ENCODE data around the gene BCL6.

BCL6 gene

DNA sequence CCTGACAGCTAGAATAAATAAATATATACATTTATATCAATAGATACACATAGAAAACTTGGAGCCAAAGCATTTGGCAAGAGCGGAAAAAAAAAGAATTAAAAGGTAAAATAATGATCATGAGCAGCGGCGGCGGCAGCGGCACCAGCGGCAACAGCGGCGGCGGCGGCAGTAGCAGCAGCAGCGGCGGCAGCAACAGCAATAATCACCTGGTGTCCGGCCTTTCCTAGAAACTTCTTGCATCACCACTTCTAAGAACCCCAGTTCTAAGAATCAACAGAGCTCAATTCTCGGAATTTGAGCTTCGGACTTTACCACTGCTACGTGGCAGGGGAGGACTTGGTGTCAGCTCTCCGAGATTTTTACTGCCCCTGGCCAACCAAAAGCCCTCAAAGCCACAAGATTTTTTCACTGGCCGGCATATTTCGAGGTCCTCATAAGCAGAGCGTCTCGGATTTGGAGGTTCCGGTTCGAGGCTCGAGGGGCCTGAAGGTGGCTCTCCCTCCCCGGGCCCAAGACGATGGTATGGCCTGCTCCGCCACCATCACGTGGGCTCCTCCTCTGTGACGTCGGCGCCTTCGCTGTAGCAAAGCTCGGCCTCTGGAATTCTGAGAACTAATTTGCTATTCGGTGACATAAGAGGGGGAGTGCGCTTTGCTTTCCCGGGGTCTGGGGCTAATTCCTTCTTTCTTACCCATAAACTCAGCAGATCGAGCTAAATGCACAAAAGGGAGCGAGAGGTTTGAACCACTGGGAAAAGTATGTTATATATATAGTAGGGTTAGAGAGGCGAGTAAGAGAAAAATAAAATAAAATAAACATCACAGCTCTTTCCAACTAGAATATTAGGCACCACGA is at the start of gene BCL6:
TSS of gene BCL6 (minus strand) at position 268 of the 858 bp plus-strand sequence. CDS start 11,775 bp downstream, outside the sequence.
- no peaks in the 10 kb centered on the region for H3K9me3 ChIP-seq (ENCODE audit: control insufficient read depth, low read length)
- peak within 1 kb of the TSS; percentile 100 for H3K27ac ChIP-seq
- H3K4me2 ChIP-seq (ENCODE audit: low read length): peak within 1 kb of the TSS; percentile 89
- H3K36me3 ChIP-seq (ENCODE audit: control insufficient read depth, insufficient read depth, low read length): no peaks in the 10 kb centered on the region
- peak within 1 kb of the TSS; percentile 96 for H2AFZ ChIP-seq
- H3K79me2 ChIP-seq: peaks cover 14% of the 10 kb centered on the region
- peak within 1 kb of the TSS; percentile 96 for H3K9ac ChIP-seq
- no peaks in the 10 kb centered on the region for H3K27me3 ChIP-seq (ENCODE audit: control insufficient read depth, insufficient read depth, low read length)
- TF ChIP-seq, protein P1, sequence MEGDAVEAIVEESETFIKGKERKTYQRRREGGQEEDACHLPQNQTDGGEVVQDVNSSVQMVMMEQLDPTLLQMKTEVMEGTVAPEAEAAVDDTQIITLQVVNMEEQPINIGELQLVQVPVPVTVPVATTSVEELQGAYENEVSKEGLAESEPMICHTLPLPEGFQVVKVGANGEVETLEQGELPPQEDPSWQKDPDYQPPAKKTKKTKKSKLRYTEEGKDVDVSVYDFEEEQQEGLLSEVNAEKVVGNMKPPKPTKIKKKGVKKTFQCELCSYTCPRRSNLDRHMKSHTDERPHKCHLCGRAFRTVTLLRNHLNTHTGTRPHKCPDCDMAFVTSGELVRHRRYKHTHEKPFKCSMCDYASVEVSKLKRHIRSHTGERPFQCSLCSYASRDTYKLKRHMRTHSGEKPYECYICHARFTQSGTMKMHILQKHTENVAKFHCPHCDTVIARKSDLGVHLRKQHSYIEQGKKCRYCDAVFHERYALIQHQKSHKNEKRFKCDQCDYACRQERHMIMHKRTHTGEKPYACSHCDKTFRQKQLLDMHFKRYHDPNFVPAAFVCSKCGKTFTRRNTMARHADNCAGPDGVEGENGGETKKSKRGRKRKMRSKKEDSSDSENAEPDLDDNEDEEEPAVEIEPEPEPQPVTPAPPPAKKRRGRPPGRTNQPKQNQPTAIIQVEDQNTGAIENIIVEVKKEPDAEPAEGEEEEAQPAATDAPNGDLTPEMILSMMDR (IDR thresholded peaks at IDR 0.05): no peak
- H3K4me1 ChIP-seq: peaks cover 21% of the 10 kb centered on the region
- H3K4me3 ChIP-seq (ENCODE audit: low read depth, low read length): peak within 1 kb of the TSS; percentile 95

DNA sequence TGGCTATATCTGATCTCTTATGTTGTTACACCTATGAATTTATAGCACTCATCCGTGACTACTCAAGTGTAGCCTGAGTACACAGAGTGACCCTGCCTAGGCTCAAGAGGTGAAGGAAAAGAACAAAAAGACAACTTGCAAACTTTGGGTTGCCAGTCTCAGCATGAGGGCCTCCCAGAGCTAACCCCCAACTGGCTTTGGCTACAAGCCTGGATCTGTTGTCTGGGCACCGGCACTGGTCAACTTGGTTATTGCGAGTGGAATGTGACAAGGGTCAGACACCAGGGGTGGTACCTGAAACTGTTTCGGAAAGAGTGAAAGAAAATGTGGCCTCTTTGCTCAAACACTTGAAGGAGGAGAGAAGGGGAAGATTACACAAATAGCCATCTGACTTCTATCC is 49.5 kb upstream of the BCL6 start:
- Histone ChIP-seq H3K27ac (no peak overlapping the region), H3K9ac (no peak overlapping the region), H3K4me3 (ENCODE audit: low read depth, low read length) (no peak overlapping the region), H3K27me3 (ENCODE audit: control insufficient read depth, insufficient read depth, low read length) (no peaks in the 10 kb centered on the region), H2AFZ (no peak overlapping the region), H3K79me2 (no peaks in the 10 kb centered on the region), H3K4me1 (no peaks in the 10 kb centered on the region), H3K9me3 (ENCODE audit: control insufficient read depth, low read length) (no peaks in the 10 kb centered on the region), H3K4me2 (ENCODE audit: low read length) (no peak overlapping the region), H3K36me3 (ENCODE audit: control insufficient read depth, insufficient read depth, low read length) (no peaks in the 10 kb centered on the region)
- TF ChIP-seq, protein P1 (IDR thresholded peaks at IDR 0.05): no peak

DNA sequence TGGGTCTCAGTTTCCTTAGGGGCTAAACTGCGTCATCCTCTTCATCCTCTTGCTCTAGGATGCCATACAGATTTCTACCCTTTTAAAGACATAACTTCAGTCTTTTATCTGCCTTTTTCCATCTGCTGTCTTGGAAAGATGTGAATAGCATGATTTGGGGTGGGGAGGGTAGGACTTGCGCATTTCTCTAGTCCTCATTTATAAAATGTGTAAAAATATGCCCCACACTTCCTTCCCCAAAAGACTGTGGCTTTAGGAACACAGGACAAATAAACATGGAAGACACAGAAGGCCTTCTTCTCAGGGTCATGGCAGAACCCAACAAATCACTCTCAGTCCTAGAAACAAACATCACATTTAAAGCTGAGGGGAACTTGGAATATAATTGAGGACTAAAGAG is 48.4 kb upstream of the BCL6 start:
- Histone ChIP-seq H3K4me3 (ENCODE audit: low read depth, low read length) (no peak overlapping the region), H3K4me1 (no peaks in the 10 kb centered on the region), H3K36me3 (ENCODE audit: control insufficient read depth, insufficient read depth, low read length) (no peaks in the 10 kb centered on the region), H2AFZ (no peak overlapping the region), H3K9ac (no peak overlapping the region), H3K9me3 (ENCODE audit: control insufficient read depth, low read length) (no peaks in the 10 kb centered on the region), H3K79me2 (no peaks in the 10 kb centered on the region), H3K27me3 (ENCODE audit: control insufficient read depth, insufficient read depth, low read length) (no peaks in the 10 kb centered on the region), H3K27ac (no peak overlapping the region), H3K4me2 (ENCODE audit: low read length) (no peak overlapping the region)
- TF ChIP-seq, protein P1 (IDR thresholded peaks at IDR 0.05): no peak

DNA sequence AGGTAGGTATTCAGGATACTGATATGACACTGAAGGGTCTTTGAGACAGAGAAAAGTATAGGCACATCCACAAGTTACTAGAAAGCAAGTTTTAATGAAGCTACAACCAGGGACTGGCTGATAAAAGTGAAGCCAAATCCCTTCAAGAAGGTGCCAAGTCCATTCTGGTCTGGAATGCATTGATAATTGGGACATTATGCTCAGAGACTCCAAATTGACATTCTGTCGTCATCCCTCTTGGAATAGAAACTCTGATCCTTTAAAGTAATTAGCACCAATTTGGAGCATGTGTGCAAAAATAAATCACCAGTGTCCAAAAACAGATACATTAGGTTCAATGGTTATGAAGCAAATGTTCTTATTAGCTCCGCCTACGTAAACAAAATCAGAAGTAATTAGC is 47.3 kb upstream of the BCL6 start:
- Histone ChIP-seq H3K9ac (no peak overlapping the region), H3K4me3 (ENCODE audit: low read depth, low read length) (no peak overlapping the region), H3K9me3 (ENCODE audit: control insufficient read depth, low read length) (no peaks in the 10 kb centered on the region), H3K79me2 (no peaks in the 10 kb centered on the region), H3K27me3 (ENCODE audit: control insufficient read depth, insufficient read depth, low read length) (no peaks in the 10 kb centered on the region), H3K36me3 (ENCODE audit: control insufficient read depth, insufficient read depth, low read length) (no peaks in the 10 kb centered on the region), H3K4me2 (ENCODE audit: low read length) (no peak overlapping the region), H3K4me1 (no peaks in the 10 kb centered on the region), H2AFZ (no peak overlapping the region), H3K27ac (no peak overlapping the region)
- TF ChIP-seq, protein P1 (IDR thresholded peaks at IDR 0.05): no peak

DNA sequence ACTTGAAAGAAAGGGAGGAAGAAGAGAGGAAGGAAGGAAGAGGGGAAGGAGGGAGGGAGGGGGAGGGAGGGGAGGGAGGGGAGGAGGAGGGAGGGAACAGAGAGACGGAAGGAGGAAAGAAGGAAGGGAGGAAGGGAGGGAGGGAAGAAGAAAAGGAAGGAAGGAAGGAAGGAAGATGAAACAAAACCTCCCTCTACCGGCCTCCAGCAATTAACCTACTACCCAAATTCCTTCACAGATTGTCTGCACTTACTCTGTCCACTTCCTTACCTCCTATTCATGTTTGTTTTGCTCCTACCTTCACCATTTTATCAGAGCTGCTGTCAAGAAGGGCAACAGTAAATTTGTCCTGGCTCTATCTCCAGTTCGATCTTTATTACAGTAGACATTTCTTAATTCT is 44.6 kb upstream of the BCL6 start:
- TF ChIP-seq, protein P1 (IDR thresholded peaks at IDR 0.05): no peak
- no peak overlapping the region for H3K9ac ChIP-seq
- no peak overlapping the region for H3K4me3 ChIP-seq (ENCODE audit: low read depth, low read length)
- no peaks in the 10 kb centered on the region for H3K27me3 ChIP-seq (ENCODE audit: control insufficient read depth, insufficient read depth, low read length)
- no peaks in the 10 kb centered on the region for H3K36me3 ChIP-seq (ENCODE audit: control insufficient read depth, insufficient read depth, low read length)
- H3K4me2 ChIP-seq (ENCODE audit: low read length): no peak overlapping the region
- no peaks in the 10 kb centered on the region for H3K79me2 ChIP-seq
- no peak overlapping the region for H2AFZ ChIP-seq
- H3K9me3 ChIP-seq (ENCODE audit: control insufficient read depth, low read length): no peaks in the 10 kb centered on the region
- no peak overlapping the region for H3K27ac ChIP-seq
- H3K4me1 ChIP-seq: no peaks in the 10 kb centered on the region
